PC-9 (cell line): ENCODE data around the gene LAMA3. TPM values are rescaled to one million over a fixed set of nuclear protein-coding genes. Genes with fewer than 3 reads are reported as not detected.

ENCODE experiments used
- BruUV-seq: library from RNA; stranded (reverse); fragments of 400-500 nt; replicated peaks from 2 replicates; lab custom pipeline; 2021; lab: Mats Ljungman, UMichigan
- CTCF ChIA-PET: fragments of 300-600 bp; sonication (Branson Sonifier 250); formaldehyde crosslinking; loops from one replicate; lab custom pipeline; 2022; ENCODE audit warnings: antibody characterized with exemption; lab: Charles Lee
- POLR2A ChIA-PET: fragments of 300-600 bp; sonication (Branson Sonifier 250); formaldehyde crosslinking; loops from one replicate; lab custom pipeline; 2022; ENCODE audit warnings: antibody characterized with exemption; ENCODE audit not compliant: unreplicated experiment; lab: Charles Lee
- DNase-seq, 2 experiments: peaks; one replicate each; pipeline versions ENCODE4 v3.0.0 to v3.0.0-alpha.2; 2015 to 2022; ENCODE audit warnings: mixed read lengths in 1 of 2
- H2AFZ ChIP-seq: fragments of 200-600 bp; sonication (generic); 2 replicates; pipeline ENCODE4 v1.8.1; 2017; ENCODE audit warnings: antibody characterized with exemption
- H3F3A ChIP-seq: fragments of 200-600 bp; sonication (generic); 2 replicates; pipeline ENCODE4 v1.8.1; 2017; ENCODE audit warnings: antibody characterized with exemption, mild to moderate bottlenecking, low read depth; ENCODE audit not compliant: insufficient read depth
- H3K27ac ChIP-seq: fragments of 200-600 bp; sonication (generic); 2 replicates; pipeline ENCODE4 v1.6.1; 2016; ENCODE audit warnings: mixed run types
- H3K27me3 ChIP-seq: fragments of 200-600 bp; sonication (generic); 2 replicates; pipeline ENCODE4 v1.6.1; 2016; ENCODE audit warnings: low read depth, mixed run types; ENCODE audit not compliant: insufficient read depth
- H3K36me3 ChIP-seq: fragments of 200-600 bp; sonication (generic); 2 replicates; pipeline ENCODE4 v1.6.1; 2016; ENCODE audit warnings: low read depth, mixed run types
- H3K4me1 ChIP-seq: fragments of 200-600 bp; sonication (generic); replicated peaks from 2 replicates; pipeline ENCODE4 v1.6.1; 2016; ENCODE audit warnings: mixed run types; ENCODE audit not compliant: insufficient read depth
- H3K4me2 ChIP-seq: fragments of 200-600 bp; sonication (generic); 2 replicates; pipeline ENCODE4 v1.6.1; 2017; ENCODE audit warnings: mixed run types
- H3K4me3 ChIP-seq: fragments of 200-600 bp; sonication (generic); 2 replicates; pipeline ENCODE4 v1.6.1; 2016; ENCODE audit warnings: mixed run types
- H3K79me2 ChIP-seq: fragments of 200-600 bp; sonication (generic); 2 replicates; pipeline ENCODE4 v1.6.1; 2017; ENCODE audit warnings: low read depth, mixed run types
- H3K9me2 ChIP-seq: fragments of 200-600 bp; sonication (generic); 2 replicates; pipeline ENCODE4 v1.8.1; 2017; ENCODE audit warnings: mild to moderate bottlenecking; ENCODE audit not compliant: insufficient read depth
- H3K9me3 ChIP-seq: fragments of 200-600 bp; sonication (generic); 2 replicates; pipeline ENCODE4 v1.8.1; 2016; ENCODE audit warnings: low read depth; ENCODE audit not compliant: insufficient read depth
- H4K20me1 ChIP-seq: fragments of 200-600 bp; sonication (generic); 2 replicates; pipeline ENCODE4 v1.8.1; 2017; ENCODE audit not compliant: insufficient read depth
- CTCF ChIP-seq: fragments of 200-600 bp; sonication (generic); conservative IDR thresholded peaks from 2 replicates; pipeline ENCODE4 v1.6.1; 2017; ENCODE audit warnings: mixed run types, antibody characterized with exemption, mild to moderate bottlenecking, moderate library complexity
- EZH2 ChIP-seq: fragments of 200-600 bp; sonication (generic); IDR thresholded peaks from 2 replicates; pipeline ENCODE4 v1.8.0; 2017; ENCODE audit warnings: antibody characterized with exemption, low read depth
- intact Hi-C: fragments of 100-400 bp; cut with micrococcal nuclease; formaldehyde crosslinking; loops from one replicate; pipeline ENCODE4 v1.10.0; 2022; ENCODE audit not compliant: unreplicated experiment
- total RNA-seq: library from RNA; stranded (reverse); gene quantifications from 2 replicates; pipeline ENCODE4 v1.2.3, GENCODE V29; 2021

The LAMA3 gene
- total RNA-seq, 1 experiment from 2014 or later: 44.4 TPM

GRCh38 chr18:23812546-23813440 lies 123.5 kb downstream of the LAMA3 start:
- intact Hi-C loops: loop anchor here (1.0 to 5.0 kb wide), 3 partner anchors 110 to 296 kb away; no protein-coding TSS in a partner anchor
- no peaks in the 10 kb centered on the region for H3K9me3 ChIP-seq
- no peaks in the 10 kb centered on the region for H3K4me1 ChIP-seq
- no peak overlapping the region for H3K4me2 ChIP-seq
- no peaks in the 10 kb centered on the region; the same call in 1 of the 2 replicates for H3F3A ChIP-seq
- H3K4me3 ChIP-seq: no peak overlapping the region
- no peaks in the 10 kb centered on the region for H3K79me2 ChIP-seq
- H3K27me3 ChIP-seq: no peaks in the 10 kb centered on the region
- ChIA-PET CTCF (no interaction called here), POLR2A (no interaction called here)
- no peaks in the 10 kb centered on the region for H3K9me2 ChIP-seq
- TF ChIP-seq CTCF (peak; percentile 64), EZH2 (no peak)
- no peak for DNase-seq
- BruUV-seq: no TSS peak
- H3K27ac ChIP-seq: no peak overlapping the region
- no peak overlapping the region for H2AFZ ChIP-seq
- H4K20me1 ChIP-seq: no peaks in the 10 kb centered on the region
- no peaks in the 10 kb centered on the region for H3K36me3 ChIP-seq

- CTCF ChIA-PET: no interaction called here
- no peak for DNase-seq
Measured at GRCh38 chr18:23814991-23815614, 125.8 kb downstream of the LAMA3 start.

More at GRCh38 chr18:23814991-23815614, 125.8 kb downstream of the LAMA3 start:
- H3K79me2 ChIP-seq: no peaks in the 10 kb centered on the region
- no peaks in the 10 kb centered on the region for H4K20me1 ChIP-seq
- no peaks in the 10 kb centered on the region for H3K27me3 ChIP-seq
- no TSS peak for BruUV-seq
- H3K9me2 ChIP-seq: no peaks in the 10 kb centered on the region
- H3K36me3 ChIP-seq: no peaks in the 10 kb centered on the region
- TF ChIP-seq CTCF (no peak), EZH2 (no peak)
- H3K4me3 ChIP-seq: no peak overlapping the region
- no peaks in the 10 kb centered on the region; the same call in 1 of the 2 replicates for H3F3A ChIP-seq
- H3K9me3 ChIP-seq: no peaks in the 10 kb centered on the region
- POLR2A ChIA-PET: no interaction called here
- no peak overlapping the region for H3K4me2 ChIP-seq
- H2AFZ ChIP-seq: no peak overlapping the region
- no peaks in the 10 kb centered on the region for H3K4me1 ChIP-seq
- no peak overlapping the region for H3K27ac ChIP-seq
- intact Hi-C loops: loop anchor here (5.0 kb wide), 1 partner anchor 113 kb away; no protein-coding TSS in a partner anchor
